Measurements from ENCODE around the gene AGGF1.
"Not testable (repeated sequence)": the region's sequence is repeated elsewhere in the genome, so short reads cannot be mapped to it uniquely, and the experiment has no call there.

The AGGF1 gene

DNA sequence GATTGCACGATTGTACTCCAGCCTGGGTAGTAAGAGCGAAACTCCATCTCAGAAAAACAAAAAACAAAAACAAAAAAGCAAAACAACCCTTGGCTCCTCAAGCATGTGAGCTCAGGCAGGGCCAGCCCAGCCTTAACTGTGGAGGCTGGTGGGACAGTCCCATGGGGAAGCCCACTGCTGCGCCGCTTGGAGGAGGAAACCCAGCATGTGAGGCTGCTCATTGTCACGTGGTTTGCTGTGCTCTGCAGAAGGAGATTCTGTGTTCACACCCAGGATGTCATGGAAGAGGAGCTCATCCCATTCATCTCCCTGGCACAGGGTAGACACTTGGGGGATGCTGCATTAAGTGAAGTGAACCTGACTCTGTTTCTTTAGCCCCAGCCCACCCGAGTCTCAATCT is 52.9 kb downstream of the AGGF1 start:
- DNase-seq (ENCODE audit: insufficient read length, low spot score) (no peak), FAIRE-seq (peak; percentile 18)

DNA sequence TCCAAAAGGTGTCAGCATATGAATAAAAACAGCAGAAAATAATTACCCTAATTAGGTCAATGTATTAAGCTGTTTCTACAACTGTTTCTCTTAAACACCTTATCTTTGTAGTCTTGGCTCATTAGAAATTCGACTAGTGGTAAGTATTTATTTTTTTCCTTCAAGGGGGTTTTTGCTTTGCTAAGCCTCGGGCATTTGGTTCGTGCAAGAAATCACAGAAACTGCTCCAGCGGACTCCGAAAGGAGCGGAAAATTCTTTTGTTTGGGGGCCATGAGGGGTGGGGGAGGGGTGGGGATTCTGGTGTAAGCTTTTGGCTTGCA is 56.1 kb downstream of the AGGF1 start:
- FAIRE-seq: peak; percentile 85
- no peak for DNase-seq (ENCODE audit: insufficient read length, low spot score)

DNA sequence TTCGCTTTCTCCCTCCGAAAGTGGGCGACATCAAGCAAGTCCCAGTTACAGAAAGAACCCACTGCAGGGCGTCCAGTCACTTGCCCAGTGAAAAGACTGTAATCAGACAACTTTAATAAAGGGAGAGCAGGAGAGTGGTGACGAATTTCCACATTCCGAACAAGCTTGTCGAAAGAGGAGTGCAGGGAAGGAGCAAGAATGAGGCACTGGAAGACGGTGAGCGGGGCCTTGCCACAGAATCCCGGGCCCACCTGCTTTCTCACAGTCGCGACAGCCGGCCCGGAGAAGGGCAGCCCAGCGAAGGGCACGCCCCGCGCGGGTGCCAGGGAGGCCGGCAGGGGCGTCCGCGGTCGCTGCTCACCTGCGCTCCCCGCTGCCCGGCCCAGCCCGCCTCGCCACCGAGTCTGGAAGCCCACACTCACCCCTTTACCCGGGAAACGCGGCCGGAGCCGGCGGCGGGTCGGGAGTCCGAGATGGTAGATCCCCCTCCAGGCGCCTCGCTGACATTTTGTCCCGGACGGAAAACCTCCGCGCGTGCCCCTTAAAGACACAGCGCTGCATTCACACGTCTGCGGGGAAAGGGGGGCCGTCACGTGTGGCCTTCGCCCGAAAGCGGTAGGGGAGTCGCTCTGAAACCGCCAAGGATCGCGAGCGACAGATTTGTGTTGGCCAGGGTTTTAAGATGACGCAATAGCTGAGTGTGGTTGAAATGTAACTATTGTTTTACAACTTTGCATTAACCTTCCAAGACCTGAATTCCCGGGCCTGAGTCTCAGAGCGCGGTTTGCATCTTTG is 56.7 kb downstream of the AGGF1 start, which contains the start of gene ZBED3:
ZBED3 (minus strand) TSS at position 597 of the 795 bp plus-strand sequence. CDS start 9,407 bp downstream, outside the sequence.
- no peak for FAIRE-seq
- peak; percentile 35 for DNase-seq (ENCODE audit: insufficient read length, low spot score)

DNA sequence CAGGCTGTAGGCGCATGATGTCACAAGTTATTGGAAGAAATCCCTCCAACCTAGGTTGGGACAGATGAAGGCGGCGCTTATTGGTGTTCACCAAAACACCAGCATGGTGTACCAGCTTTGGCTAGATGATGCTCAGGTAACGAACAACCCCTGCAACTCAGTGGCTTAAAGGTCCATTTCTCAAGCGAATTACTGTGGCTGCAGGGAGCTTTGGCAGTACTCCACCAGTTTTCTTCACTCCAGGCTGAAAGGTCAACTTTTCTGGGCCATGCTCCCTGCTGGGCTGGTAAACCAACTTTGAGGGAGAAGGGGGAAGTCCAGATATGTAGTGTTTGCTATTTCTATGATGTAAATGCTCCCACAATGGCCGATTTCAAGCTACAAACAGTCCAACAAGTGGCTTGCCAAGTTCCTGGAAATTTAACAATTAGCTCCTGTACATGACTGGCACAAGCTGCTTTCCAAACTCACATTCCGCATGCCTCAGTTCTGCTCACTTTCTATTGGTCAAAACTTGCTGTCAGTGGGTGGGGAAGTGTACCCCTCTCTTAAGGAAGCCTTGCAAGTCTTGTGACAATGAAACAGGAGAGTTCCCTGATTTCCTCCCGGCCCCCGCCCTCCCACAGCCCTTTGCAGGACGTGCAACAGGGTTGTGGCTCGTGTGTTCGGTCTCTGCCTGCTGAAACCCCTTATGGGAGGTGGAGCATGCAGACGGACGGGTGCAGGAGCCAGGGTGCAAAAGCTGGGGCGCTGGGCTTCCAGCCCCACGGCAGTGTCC is 57.5 kb downstream of the AGGF1 start:
- FAIRE-seq (peak; percentile 87), DNase-seq (ENCODE audit: insufficient read length, low spot score) (no peak)

DNA sequence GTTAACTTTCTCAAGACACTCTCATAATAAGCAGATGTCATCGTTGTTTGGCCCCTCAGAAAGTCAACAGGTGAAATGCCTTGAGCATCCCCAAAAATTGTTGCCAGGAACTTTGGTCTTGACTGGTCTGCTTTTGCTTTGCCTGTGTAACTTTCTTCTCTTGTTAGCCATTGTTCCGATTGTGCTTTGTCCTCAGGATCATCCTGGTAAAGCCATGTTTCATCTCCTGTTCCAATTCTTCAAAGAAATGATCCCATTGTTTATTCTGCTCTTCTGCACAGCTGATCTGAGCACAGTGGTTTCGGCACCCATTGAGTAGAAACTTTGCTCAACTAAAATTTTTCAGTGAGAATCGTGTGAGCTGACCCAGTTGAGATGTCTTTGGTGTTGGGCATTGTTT is 65.0 kb downstream of the AGGF1 start:
- no peak for FAIRE-seq

DNA sequence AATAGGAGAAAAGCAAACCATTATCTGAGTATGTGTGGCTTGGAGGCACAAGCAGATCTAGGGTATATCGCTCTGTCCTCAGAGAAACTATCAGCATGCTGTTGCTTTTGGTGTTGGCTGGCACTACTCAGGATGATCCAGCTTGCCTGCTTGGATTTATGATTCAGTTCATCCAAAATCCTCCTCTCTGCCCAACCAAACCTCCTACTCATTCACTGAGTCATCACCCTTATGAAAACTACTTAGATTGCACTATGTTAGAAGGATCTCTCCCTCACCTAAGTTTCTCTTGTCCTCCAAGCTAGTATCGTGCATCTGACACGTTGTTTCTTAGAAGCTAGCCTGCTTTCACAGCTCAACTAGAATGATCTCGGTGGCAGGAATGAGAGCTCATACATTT is 71.1 kb downstream of the AGGF1 start:
- DNase-seq (ENCODE audit: insufficient read length, low spot score): no peak
- no peak for FAIRE-seq

More for the DNA sequence above, 65.0 kb downstream of the AGGF1 start:
- DNase-seq (ENCODE audit: insufficient read length, low spot score): no peak

DNA sequence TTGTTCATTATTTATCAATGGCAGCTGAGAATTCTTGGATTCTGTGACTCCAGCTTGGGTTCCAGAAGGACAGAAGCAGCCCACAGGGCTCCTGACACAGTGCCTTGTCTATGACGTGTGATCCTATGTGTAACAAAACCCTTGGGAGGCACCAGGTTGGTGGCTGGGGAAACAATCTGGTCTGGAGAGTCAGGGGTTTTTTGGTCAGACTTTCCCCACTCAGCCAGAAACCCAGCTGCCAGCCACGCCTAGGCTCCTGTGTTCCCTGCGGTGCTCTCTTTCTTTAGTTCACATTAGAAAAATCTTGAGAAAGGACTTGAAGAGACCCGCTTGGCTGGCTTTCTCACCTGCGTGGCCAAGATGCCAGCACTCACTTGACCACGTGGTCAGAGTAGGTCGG is 72.3 kb downstream of the AGGF1 start:
- DNase-seq (ENCODE audit: insufficient read length, low spot score): no peak
- FAIRE-seq: no peak

DNA sequence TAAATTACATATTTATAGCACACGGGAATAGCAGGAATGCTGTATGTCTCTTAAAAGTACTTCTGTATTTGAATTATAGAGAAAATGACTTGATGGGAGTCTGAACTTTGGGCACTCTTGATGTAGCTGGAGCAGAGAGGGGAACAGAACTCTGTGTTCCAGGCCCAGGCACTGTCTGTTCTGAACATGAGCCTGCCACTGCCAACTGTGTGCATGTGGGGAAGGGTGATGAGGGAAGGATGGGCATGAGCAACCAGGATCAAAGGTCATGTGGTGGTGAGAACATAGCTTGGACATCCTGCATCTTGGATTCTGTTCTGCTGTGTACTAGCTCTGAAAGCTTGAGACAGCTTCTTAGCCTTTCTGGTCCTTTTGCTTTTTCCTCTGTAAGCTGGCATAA is 73.3 kb downstream of the AGGF1 start:
- FAIRE-seq (no peak), DNase-seq (ENCODE audit: insufficient read length, low spot score) (no peak)

DNA sequence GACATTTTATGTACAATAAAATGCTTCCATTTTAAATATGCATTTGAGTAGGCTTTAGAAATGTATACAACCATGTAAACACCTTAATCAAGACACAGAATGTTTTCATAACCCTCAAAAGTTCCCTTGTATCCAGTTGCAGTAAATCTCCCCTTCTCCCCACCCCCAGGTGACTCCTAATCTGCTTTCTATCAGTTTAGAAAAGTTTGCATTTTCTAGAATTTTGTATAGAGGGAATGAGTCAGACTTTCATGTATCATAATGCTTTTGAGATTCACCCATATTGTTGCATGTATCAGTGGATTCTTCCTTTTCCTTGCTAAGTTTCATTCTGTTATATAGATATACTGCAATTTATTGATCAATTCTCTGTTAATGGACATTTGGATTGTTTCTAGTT is 74.6 kb downstream of the AGGF1 start:
- no peak for FAIRE-seq
- DNase-seq (ENCODE audit: insufficient read length, low spot score): no peak

DNA sequence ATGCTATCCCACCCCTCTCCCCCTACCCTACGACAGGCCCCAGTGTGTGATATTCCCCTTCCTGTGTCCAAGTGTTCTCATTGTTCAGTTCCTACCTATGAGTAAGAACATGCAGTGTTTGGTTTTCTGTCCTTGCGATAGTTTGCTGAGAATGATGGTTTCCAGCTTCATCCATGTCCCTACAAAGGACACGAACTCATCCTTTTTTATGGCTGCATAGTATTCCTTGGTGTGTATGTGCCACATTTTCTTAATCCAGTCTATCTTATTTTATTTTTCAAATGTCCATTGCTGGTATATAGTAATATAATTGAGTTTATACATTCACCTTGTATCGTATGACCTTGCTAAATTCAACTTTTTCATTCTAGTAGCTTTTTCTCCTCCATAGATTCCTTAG is 76.8 kb downstream of the AGGF1 start:
- FAIRE-seq; DNase-seq (ENCODE audit: insufficient read length, low spot score): not testable (repeated sequence)
